HUES6 (cell line): ENCODE results near the gene AMBRA1.

Source experiments
- H3K27ac ChIP-seq: 2 replicates; pipeline ENCODE4 v1.7.0; 2013; ENCODE audit warnings: low read depth, mild to moderate bottlenecking, low read length, inconsistent platforms
- H3K27me3 ChIP-seq: 2 replicates; pipeline ENCODE4 v1.6.1; 2013; ENCODE audit warnings: low read length; ENCODE audit not compliant: control insufficient read depth, insufficient read depth
- H3K36me3 ChIP-seq: 2 replicates; pipeline ENCODE4 v1.6.1; 2013; ENCODE audit warnings: low read length; ENCODE audit not compliant: control insufficient read depth, insufficient read depth
- H3K4me1 ChIP-seq: 2 replicates; pipeline ENCODE4 v1.6.1; 2013; ENCODE audit warnings: low read length; ENCODE audit not compliant: control insufficient read depth, insufficient read depth
- H3K4me3 ChIP-seq: 2 replicates; pipeline ENCODE4 v1.5.1; 2013; ENCODE audit warnings: low read depth, low read length
- H3K9ac ChIP-seq: one replicate; pipeline ENCODE4 v1.6.1; 2013; ENCODE audit warnings: mild to moderate bottlenecking, low read length
- H3K9me3 ChIP-seq: 2 replicates; pipeline ENCODE4 v1.6.1; 2013; ENCODE audit warnings: low read depth, low read length; ENCODE audit not compliant: control insufficient read depth, insufficient read depth

AMBRA1 gene

DNA sequence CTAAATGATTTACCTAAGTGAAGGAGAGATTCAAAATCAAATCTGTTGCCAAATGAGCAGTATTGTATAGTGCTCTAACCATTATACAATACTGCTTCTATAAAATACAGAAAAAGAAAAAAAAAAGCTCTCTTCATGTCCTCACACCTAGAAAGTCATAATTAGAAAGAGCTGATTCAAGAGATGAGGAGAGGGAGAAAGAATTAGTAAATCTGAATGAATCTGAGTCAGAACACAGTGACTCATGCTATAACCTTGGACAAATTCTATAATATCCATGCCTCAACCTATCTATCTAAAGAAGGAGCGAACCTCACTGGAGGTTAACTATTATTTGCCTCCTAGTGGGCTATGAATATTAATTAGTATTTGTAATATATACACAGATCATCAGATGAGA, 29.4 kb downstream of the AMBRA1 start:
- no peaks in the 10 kb centered on the region for H3K27me3 ChIP-seq
- H3K4me3 ChIP-seq, result no peak overlapping the region
- H3K4me1 ChIP-seq, result no peaks in the 10 kb centered on the region
- H3K9me3 ChIP-seq, result no peaks in the 10 kb centered on the region
- no peak overlapping the region for H3K27ac ChIP-seq
- no peak overlapping the region for H3K9ac ChIP-seq
- H3K36me3 ChIP-seq, result no peaks in the 10 kb centered on the region

DNA sequence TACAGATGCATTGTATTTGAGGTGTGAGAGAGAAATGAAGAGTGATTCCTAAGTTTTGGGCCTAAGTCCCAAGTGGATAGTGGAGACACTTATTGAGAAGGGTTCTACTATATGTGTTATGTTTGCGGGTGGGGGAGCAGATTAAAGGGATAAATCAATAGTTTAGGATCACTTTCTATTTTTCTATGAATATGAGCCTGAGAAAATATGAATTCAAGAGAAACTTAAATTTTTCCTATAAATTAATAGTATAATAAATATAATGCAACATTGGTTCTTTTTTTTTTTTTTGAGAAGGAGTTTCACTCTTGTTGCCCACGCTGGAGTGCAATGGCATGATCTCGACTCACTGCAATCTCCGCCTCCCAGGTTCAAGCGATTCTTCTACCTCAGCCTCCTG, 31.3 kb downstream of the AMBRA1 start:
- Histone ChIP-seq H3K4me1 (peaks cover 4% of the 10 kb centered on the region), H3K27me3 (no peaks in the 10 kb centered on the region), H3K27ac (no peak overlapping the region)

DNA sequence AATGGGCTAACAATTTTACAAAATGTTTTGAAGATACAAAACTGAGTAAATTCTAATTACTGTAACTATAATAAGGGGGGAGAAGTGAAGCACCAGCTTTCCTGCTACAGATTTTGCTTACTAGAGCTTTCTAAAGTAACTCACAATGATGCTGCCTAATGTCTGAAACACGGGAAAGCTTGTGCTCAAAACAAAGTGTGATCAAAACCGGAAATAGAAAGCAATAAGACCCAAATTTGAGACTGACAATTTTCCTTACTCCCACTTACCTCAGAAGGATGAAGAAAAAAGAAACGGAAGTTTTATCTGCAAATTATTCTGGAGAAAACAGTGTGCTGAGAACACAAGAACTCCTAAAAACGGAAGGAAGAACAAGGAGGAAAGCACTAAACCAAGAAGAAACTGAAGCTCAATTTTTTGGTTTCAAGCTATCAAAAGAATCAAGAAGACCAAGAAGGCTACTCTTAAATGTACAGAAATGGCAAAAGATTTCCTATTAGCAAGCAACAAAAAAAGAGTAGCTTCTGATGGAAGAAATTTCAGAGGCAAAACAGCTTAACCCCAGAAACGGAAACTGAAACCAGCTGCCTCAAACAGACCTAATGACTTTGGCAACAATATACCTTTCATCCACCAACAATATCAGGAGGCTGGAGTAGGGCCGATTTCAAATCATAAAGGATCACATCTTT, 33.4 kb downstream of the AMBRA1 start:
- peaks cover 9% of the 10 kb centered on the region for H3K4me1 ChIP-seq
- H3K27ac ChIP-seq, result no peak overlapping the region
- H3K4me3 ChIP-seq, result no peak overlapping the region

More for the DNA sequence above, 31.3 kb downstream of the AMBRA1 start:
- no peak overlapping the region for H3K4me3 ChIP-seq
- no peaks in the 10 kb centered on the region for H3K36me3 ChIP-seq
- H3K9ac ChIP-seq, result no peak overlapping the region
- H3K9me3 ChIP-seq, result no peaks in the 10 kb centered on the region

DNA sequence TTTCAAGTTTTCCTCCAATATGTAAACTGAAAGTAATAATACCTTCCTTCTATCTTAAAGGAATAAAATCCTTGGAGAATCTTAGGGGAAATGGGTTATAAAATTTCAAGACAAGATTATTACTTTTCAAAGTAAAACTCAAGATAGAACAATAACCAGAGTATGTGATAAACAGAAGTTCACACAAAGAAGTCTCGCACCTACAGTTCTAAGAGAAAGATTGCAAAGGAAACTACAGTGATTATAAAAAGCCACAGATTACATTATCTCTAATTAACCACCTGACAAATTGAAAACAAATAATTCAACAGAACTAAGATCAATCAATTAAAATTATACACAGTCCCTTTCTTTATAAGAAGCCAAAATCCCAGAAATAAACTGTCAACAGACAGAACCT, 34.0 kb downstream of the AMBRA1 start:
- peaks cover 15% of the 10 kb centered on the region for H3K4me1 ChIP-seq
- H3K27me3 ChIP-seq, result no peaks in the 10 kb centered on the region
- no peak overlapping the region for H3K27ac ChIP-seq
- H3K36me3 ChIP-seq, result no peaks in the 10 kb centered on the region
- H3K4me3 ChIP-seq, result no peak overlapping the region
- H3K9me3 ChIP-seq, result no peaks in the 10 kb centered on the region
- H3K9ac ChIP-seq, result no peak overlapping the region

More for the DNA sequence above, 33.4 kb downstream of the AMBRA1 start:
- no peaks in the 10 kb centered on the region for H3K9me3 ChIP-seq
- H3K27me3 ChIP-seq, result no peaks in the 10 kb centered on the region
- no peak overlapping the region for H3K9ac ChIP-seq
- no peaks in the 10 kb centered on the region for H3K36me3 ChIP-seq

DNA sequence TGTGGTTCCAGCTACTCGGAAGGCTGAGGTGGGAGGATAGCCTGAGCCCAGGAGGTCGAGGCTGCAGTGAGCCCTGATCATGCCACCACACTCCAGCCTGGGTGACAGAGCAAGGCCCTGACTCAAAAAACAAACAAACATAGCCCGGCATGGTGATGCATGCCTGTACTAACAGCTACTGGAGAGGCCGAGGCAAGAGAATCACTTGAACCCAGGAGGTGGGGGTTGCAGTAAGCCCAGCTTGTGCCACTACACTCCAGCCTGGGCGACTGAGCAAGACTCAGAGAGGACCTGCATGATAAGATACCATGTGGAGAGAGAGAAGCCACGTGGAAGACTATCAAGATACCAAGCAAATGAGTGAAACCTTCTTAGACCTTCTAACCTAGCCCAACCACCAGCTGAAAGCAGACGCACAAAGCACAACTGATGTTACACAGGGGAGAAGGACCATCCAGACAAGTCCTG, 36.1 kb downstream of the AMBRA1 start:
- Histone ChIP-seq H3K4me3 (no peak overlapping the region), H3K4me1 (peaks cover 30% of the 10 kb centered on the region), H3K9ac (no peak overlapping the region), H3K27me3 (no peaks in the 10 kb centered on the region), H3K36me3 (no peaks in the 10 kb centered on the region), H3K9me3 (no peaks in the 10 kb centered on the region), H3K27ac (no peak overlapping the region)

DNA sequence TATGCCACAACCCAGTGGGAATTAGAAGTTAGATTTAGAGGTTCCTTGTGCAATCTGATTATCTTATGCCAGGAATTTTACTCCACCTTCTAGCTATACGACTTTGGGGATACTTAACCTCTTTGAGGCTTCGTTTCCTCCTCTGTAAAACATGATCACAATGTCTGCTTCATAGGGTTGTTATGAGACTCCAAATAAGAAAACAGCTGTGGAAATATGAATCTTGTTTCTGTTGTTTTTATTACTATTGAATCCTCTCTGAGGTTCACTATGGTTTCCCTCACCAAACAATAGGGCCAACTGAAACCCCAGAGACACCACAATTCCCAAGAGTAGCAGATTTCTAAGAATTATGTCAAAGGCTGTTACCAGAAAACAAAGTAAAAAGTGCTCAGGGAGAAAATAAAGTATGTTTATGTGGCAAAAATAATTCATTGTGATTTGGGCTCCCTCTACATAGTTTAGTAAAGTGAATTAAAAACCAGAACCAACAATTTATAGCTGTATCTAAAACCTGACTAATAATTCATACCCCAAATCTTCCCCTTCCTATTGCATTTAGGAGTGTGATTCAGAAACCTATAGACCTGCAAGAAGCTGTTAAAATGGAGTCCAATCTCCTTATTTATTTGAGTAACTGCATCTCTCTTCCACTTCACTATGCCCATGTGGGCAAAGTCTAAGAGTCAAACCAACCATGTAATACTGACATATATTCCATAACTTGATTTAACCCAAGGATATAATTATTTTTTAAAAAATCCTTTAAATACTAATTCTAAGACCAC, 38.4 kb downstream of the AMBRA1 start:
- H3K4me3 ChIP-seq, result no peak overlapping the region
- no peaks in the 10 kb centered on the region for H3K36me3 ChIP-seq
- H3K9ac ChIP-seq, result no peak overlapping the region
- H3K27me3 ChIP-seq, result no peaks in the 10 kb centered on the region
- H3K9me3 ChIP-seq, result no peaks in the 10 kb centered on the region
- peak overlapping the region; percentile 49; the same call in 1 of the 2 replicates for H3K27ac ChIP-seq
- H3K4me1 ChIP-seq, result peaks cover 30% of the 10 kb centered on the region

DNA sequence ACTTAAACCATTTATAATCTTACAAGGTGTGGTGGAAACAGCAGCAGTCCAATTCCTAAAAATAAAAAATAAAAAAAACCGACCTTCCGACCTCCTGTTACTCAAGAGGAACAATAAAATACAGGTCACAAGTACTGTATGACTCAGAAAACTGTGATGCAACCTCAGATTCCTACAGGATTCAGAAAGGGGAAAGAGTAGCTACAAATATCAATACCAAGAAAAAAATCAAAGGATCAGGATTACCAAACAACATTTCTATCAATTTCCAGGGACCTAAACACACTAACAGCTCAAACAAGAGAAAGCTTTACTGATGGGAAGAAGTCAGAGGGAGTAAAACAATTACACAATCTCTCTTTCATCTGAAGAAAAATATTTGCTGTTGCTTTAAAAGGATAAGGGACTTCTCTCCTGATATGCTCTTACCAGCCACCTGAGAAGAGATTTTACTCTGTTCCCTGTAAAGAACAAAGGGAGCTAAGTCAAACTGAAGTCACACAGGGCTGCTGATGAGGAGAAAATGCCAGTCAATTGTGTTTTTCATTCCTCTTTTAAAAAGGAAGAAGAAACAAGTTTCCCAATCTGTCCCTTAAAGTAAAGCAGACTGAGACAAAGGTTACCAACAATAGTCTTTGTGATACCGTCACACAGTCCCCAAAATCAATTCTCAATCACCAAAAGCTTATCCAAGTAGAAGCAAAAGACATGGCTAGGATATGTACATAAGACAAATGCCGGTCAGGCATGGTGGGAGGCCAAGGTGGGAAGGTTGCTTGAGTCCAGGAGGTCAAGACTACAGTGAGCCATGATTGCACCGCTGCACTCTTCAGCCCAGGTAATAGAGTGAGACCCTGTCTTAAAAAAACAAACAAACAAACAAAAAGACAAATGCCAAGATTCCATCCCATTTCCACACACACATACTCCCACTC, 39.3 kb downstream of the AMBRA1 start:
- H3K9ac ChIP-seq, result no peak overlapping the region
- no peaks in the 10 kb centered on the region for H3K36me3 ChIP-seq
- no peaks in the 10 kb centered on the region for H3K9me3 ChIP-seq
- peak overlapping the region; percentile 49; the same call in 1 of the 2 replicates for H3K27ac ChIP-seq
- no peak overlapping the region for H3K4me3 ChIP-seq
- H3K4me1 ChIP-seq, result peaks cover 30% of the 10 kb centered on the region
- H3K27me3 ChIP-seq, result no peaks in the 10 kb centered on the region

DNA sequence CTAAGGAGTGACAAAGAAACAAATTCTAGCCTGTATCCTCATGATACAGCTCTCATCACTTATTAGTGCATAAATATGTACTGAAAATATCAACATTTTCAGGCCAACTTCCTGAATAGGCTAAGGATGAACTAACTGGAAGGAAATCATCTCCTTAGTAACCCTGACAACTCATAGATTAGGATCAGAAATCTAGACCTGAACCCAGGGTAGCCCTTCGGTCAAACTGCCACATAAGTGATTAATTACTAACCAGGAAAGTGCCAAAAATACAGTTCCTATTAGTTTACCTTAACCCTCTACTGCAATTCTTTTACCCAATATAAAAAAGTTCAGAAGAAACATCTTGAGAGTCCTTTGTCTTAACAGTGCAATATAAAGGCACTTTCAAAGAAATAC, 40.0 kb downstream of the AMBRA1 start:
- Histone ChIP-seq H3K27ac (peak overlapping the region; percentile 49; the same call in 1 of the 2 replicates), H3K9ac (no peak overlapping the region)

DNA sequence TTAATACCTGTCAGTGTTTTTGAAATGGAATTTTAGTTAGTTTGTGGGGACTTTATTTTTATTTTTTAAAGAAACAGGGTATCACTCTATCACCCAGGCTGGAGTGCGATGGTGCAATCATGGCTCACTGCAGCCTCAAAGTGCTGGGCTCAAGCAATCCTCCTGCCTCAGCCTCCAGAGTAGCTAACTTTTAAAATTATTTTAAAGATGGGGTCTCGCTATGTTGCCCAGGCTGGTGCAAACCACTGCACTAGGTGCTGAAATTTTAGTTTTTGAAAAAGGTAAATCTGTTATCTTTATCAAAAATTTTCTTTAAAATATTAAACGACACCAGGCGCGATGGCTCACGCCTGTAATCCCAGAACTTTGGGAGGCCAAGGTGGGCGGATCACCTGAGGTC, 42.6 kb downstream of the AMBRA1 start:
- Histone ChIP-seq H3K9ac (no peak overlapping the region), H3K27ac (no peak overlapping the region), H3K27me3 (no peaks in the 10 kb centered on the region), H3K36me3 (peaks cover 16% of the 10 kb centered on the region), H3K4me1 (peaks cover 24% of the 10 kb centered on the region), H3K4me3 (no peak overlapping the region), H3K9me3 (no peaks in the 10 kb centered on the region)

More for the DNA sequence above, 40.0 kb downstream of the AMBRA1 start:
- Histone ChIP-seq H3K9me3 (no peaks in the 10 kb centered on the region), H3K36me3 (no peaks in the 10 kb centered on the region), H3K4me3 (no peak overlapping the region), H3K27me3 (no peaks in the 10 kb centered on the region), H3K4me1 (peaks cover 30% of the 10 kb centered on the region)

DNA sequence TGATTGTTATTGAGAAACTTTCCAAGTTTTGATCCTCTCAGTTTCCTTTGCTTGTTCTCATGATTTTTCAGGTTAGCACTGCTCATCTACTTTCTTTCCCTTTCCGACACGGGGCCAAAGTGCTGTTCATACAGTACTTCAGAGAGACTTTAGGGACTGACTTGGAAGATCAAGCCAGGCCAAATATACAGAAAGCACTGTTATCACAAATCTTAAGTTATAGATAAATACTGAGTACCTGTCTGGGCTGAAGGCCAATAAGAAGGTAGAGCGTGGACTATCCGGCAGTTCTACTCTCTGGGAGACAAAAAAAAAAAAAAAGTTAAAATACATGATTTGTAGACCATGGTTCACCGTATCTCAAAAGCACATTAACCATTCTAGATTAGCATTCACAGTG, 46.2 kb downstream of the AMBRA1 start:
- H3K27me3 ChIP-seq, result no peaks in the 10 kb centered on the region
- H3K9me3 ChIP-seq, result no peaks in the 10 kb centered on the region
- no peaks in the 10 kb centered on the region for H3K4me1 ChIP-seq
- no peak overlapping the region for H3K4me3 ChIP-seq
- H3K27ac ChIP-seq, result no peak overlapping the region
- peaks cover 50% of the 10 kb centered on the region for H3K36me3 ChIP-seq
- no peak overlapping the region for H3K9ac ChIP-seq
